ENCODE results near the gene FBXO44.

FBXO44 gene

DNA sequence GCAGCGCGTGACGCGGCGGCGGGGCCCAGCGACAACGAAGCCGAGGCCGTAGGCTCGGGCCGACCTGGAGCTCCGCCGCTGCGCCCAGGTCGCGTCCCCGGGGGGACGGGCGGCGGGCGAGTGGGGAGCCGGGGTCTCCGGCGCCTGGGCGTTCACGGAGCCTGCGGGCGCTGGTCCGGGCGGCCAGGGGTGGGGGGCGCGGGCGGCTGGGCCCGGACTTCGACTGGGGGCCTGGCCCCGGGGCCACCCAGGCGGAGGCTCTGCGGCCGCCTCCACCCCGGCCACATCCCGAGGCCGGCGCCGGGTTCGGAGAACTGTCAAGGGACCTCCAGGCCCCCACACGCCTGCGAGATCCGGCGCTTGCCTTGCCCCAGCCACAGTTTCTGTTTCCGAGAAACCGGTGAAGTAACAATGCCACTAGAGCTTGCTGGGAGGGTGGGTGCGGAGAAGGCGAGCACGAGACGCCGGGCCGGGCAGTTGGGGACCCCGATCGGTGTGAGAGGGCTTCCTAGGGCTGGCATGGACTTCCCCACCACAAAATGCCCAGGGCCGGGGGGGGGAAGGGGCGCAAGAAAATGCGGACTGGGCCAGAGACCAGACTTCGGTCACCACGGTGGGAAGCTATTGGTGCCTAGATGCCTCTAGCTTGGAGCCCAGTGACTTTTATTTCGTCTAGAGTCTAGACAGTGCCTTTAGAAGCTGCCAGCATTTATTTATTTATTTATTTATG, 9.8 kb downstream of the FBXO44 start:
- DNase-seq: no peak

DNA sequence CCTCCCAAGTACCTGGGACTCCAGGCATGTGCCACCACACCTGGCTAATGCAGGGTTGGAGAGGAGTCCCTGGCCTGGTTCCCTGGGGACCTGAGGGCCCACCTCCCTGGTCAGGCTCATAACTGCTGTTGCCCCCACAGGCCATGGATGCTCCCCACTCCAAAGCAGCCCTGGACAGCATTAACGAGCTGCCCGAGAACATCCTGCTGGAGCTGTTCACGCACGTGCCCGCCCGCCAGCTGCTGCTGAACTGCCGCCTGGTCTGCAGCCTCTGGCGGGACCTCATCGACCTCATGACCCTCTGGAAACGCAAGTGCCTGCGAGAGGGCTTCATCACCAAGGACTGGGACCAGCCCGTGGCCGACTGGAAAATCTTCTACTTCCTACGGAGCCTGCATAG, 13.8 kb downstream of the FBXO44 start:
- no peak for DNase-seq

DNA sequence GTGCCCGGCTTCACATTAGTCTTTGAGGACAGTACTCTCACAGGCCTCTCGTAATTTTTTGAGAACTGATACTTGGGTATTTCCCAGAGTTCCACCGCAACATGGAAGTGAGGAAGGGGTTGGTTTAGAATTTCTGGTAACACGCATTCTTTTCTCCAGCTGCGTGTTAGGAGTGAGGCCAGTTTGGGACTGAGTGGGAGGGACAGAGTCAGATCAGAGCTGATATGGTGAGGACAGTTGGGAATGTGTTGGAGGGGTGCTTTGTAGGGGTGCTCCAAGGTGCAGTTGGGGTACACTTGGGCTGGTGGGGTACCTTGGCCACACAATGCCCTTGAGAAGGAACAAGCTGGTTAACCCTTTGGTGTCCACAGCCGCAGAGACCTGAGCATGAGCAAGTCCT, 16.1 kb downstream of the FBXO44 start:
- DNase-seq: no peak

DNA sequence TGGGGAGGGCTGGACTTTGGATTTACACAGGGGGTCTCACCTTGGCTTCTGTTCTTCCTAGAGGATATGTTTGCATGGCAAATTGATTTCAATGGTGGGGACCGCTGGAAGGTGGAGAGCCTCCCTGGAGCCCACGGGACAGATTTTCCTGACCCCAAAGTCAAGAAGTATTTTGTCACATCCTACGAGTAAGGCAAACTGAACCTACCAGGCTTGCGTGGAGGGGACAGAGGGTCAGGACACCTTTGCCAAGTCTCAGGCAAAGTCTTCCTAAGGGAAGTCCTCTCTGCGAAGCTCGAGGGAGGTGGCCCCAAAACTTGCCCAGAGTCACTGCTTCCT, 16.5 kb downstream of the FBXO44 start:
- DNase-seq: no peak

DNA sequence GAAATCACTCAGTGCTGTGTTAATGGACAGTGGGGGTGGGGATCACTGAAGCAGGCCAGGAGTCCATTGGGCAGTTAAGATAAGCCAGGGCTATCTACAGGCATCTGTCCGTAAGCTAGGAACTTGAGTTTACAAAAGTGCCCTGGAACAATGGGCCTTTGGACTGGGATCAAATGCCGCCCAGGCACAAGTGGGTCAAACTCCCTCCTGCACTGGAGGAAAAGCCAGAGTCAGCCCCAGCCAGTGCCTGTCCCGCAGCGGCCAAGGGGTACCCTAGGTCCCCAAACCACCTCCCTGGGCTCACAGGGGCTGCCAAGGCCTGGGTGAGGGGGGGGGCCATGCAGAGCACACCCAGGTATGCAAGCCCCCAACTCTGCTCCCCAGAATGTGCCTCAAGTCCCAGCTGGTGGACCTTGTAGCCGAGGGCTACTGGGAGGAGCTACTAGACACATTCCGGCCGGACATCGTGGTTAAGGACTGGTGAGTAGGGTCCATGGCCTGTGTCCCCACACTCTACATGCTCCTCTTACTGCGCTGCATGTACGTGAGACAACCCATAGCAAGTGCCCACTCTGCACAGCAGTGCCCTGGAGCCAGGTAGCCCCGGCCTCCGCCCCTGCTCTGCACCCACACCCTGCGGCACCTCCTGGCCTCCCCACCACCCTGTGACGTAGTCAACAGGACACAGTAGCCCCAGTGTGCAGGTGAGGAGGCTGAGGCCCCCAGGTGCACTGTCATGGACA, 17.0 kb downstream of the FBXO44 start:
- DNase-seq: no peak

DNA sequence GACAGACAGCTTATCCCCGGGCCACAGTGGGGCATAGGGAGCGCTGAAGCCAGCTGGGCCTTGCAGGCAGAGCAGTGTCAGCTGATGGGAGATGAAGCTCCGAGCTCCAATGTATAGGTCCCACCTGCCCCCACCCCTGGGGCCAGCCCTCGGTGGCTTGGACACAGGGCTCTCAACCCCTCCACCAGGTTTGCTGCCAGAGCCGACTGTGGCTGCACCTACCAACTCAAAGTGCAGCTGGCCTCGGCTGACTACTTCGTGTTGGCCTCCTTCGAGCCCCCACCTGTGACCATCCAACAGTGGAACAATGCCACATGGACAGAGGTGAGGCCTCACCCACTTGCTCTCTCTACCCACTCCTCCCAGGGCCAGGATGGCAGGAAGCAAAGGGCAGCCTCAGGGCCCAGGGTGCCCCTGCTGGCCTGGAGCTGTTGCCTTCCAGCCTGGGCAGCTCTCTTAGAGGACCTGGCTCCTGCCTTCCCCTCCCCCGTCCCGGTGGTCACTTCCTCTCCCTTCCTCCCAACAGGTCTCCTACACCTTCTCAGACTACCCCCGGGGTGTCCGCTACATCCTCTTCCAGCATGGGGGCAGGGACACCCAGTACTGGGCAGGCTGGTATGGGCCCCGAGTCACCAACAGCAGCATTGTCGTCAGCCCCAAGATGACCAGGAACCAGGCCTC, 18.6 kb downstream of the FBXO44 start:
- DNase-seq: no peak

DNA sequence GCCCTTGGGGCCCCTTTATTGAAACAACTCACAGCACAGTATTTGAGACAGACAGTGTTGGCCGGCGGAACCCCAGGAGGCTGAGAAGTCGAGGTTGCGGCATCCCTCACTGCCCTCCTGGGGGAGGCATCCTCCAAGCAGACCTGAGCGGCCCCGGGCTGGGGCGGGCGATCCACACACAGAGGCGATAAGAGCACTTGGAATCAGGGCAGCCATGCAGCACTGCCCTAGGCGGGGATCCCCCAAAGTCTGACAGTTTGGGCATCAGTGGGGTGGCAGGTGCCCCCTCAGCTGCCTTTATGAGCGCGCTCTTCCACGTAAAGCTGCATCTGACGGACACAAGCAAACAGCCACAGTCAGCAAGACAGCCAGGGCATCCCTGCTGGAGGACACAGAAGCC, 19.8 kb downstream of the FBXO44 start:
- DNase-seq: no peak

DNA sequence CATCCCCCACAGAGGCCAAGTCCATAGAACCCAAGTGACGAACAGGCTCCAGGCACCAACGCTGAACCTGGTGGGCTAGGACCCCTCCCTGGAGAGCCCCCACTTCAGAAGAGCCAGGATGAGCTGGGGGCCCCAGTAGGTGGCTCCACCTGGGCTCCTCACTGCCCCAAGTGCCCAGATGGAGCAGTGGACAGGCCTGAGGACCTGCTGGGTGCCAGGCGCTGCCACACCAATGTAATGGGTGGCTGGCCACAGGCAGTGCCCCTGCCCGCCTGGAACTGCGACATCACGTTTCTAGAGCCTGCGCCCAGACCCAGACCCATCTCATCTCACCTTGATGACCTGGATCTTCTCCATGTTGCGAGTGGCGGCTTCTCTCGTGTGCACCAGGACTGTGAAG, 20.6 kb downstream of the FBXO44 start:
- no peak for DNase-seq

DNA sequence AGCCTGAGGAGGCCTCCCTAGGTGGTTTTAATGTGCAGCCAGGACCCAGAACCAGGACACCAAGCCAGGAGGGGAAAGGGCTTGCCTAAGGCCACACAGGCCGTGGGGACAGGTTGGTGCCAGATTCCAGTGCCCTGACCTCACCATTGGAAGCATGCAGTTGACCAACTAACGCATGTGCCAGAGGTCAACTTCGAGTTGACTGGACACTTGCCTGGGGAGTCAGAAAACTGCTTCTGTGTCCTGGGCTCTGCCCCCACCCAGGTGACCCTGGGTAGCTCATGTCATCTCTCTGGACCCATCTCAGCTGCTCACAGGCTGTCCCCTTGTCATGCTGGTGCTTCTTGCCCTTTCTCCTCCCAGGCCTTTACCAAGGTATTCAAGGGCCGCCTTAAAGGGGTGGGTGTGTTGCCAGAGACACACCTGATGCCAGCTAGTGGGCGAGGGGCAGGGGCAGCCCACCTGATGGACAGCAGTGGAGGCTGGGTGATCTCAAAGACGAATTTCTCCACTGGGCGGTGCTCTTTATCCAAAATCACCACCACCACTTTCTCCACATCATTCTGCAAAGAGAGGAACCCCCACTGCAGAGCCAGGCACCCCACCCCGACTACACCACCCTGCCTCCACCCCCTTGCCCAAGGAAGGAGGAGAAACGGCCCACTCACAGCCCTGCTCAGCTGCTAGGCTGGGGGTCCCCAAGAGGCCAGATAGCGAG, 21.9 kb downstream of the FBXO44 start:
- DNase-seq: no peak

DNA sequence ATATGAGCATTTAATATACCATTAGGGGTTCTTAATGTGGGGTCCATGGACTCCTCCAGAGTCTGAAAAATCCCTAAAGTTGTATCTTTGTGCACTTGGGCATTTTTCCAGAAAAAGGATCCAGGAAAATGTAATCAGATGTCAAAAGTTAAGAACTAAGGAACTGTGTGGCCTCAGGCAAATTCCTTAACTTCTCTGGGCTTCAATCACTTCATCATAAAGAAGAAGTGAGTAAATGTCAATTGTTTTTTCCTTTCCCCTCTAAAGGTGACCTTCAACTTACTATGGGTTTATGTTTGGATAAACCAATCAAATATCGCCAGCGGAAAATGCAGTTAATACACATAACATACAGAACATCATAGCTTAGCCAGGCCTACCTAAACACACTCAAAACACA, 23.8 kb downstream of the FBXO44 start:
- no peak for DNase-seq

DNA sequence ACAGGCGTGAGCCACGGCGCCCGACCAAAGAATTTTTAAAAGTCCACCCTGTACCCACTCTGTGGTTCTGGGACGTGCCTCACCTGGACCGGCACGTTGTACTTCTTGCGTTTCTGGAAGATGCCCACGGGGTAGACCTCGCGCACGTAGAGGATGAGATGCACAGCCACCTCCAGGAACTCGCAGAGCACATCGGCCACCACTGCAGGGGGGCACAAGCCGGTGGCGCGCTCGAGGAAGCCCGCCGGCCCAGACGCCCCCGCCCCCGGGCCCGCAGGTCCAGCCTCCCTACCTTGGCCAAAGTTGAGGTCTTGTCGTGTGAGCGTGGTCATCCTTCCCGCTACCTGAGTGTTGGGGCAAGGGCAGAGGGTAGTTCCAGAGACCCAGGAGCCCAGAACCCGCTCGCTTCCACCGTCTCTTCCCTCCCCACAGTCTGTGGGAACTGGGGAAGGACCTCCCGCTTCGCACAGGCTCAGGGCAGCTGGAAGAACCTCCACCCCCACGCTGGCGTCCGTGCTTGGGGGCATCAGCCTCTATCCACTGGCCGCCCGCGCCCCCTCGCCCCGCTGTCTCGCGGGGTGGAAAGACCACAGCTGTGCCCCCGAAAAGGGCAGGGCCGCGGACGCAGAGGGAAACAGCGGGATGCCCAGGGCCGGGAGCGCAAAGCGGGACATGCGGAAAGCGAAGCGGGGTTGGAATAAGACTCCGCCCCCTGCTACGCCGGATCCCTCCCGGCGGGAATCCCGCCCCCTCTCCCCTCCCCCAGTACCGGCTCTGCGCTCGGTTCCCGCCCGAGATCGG, 25.8 kb downstream of the FBXO44 start:
- peak in 1 of 2 experiments; percentile 46 for DNase-seq

DNA sequence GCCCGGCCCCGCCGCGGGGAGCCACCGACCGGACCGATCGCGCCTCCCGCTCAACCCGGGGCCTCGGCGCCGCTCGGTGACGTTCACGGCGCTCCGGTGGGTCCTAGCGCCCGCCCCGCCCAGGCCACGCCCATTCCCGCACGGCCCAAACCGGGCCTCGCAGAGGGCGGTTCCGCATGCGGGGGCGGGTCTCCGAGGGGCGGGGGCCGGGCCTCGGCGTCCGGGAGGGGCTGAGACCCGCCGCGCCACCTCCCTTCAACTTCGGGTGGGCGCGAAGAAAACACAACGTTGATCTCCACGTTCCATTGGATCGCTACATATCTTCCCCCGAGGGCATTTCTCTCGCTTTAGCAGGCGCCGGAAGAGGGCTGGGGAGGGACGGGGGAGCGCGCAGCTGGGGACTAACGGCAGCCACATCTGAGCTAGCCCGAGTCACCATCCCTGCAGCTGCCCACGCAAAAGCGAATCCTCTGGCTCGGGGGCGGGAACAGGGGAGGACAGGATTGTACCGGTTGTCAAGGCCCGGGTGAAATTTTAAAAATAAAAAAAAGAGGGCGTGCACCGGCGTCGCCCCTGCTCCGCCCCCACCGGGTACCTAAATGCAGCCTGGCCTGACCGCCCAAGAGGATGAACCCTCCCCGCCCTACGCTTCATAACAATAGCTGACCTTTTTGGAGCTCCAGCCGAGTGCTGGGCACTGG, 26.5 kb downstream of the FBXO44 start, which contains the start of gene MAD2L2:
Gene MAD2L2, minus strand, starts transcription at position 78 of the 701 bp plus-strand sequence. CDS start 547 bp downstream, outside the sequence.
- DNase-seq: peak; percentile 52 to 71

DNA sequence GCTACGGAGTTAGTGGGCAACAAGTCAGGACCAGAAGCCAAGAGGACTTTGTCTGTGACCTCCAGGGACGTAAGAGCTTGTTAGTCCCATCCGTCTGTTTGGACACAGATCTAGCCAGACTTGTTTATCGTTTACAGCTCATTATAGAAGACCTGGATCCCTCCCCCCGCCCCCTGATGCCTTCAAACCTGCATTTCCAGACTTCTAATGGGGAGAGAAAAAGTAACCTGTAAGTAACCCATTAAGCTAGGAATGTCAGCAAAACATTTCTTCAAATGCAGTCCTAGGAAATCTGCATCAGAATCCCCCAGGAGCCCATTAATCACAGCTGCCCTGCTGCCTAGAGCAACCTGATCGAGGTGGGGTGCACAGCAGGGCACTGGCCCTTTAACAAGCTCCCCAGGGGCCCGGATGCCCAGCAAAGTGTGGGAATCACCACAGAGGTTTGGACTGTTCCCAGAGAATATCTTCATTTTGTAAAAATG, 27.7 kb downstream of the FBXO44 start:
- no peak for DNase-seq

DNA sequence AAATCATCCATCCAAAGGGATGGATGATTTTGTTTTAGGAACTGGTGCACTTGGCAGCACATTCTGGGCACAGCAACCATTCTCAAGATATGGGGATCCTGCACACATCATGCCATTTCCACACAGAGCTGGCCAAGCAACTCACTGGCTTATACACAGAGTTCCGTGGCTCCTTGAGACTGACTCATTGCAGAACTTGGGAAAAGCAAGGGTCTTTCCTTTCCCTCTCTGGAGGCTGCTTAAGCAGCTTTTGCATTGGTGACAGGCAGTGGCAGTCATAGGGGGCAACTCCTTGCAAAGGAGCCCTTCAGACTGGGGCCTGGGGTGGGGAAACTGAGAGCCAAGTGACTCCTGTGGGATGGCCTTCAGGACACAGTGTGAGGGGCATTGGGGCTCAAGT, 28.1 kb downstream of the FBXO44 start:
- DNase-seq: no peak

DNA sequence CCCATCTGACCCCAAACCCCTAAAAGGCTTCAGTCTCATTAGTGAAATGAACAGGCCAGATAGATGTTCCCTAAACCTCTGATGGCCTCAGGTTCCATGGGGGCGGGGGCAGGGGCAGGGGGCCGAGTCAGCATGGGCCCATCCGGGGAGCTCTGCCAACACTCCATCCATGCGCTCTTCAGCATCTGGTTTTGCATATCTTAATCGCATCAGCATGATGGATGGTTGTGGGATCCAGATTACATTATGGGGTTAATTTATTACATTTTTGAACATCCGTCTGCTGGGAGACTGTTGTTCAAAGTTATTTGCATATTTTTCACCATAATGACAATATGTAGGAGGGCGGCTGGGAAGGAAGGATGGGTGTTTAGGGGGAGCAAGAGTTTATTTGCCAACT, 29.4 kb downstream of the FBXO44 start:
- DNase-seq: peak; percentile 14 to 44

DNA sequence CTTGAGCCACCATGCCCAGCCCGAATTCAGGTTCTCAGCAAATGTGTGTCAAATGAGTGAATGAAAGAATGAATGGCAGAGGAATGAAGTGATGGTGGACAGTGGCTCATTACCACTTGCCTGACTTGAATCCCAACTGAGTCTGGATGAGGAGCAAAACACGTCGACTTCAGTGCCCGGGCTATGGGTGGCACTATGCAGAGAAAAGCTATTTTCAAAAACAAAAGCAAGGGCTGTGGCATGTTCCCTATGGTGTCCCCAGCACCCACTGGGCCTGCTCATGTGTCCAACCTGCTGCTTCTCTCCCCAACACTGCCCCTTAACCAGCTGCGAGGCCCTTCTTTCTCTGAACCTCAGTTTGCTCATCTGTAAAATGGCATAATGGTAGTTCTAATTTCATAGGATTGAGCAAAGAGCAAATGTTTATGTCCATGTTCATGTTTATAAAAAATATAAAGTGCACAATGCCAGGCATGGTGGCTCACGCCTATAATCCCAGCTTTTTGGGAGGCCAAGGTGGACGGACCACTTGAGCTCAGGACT, 30.6 kb downstream of the FBXO44 start:
- DNase-seq: no peak

DNA sequence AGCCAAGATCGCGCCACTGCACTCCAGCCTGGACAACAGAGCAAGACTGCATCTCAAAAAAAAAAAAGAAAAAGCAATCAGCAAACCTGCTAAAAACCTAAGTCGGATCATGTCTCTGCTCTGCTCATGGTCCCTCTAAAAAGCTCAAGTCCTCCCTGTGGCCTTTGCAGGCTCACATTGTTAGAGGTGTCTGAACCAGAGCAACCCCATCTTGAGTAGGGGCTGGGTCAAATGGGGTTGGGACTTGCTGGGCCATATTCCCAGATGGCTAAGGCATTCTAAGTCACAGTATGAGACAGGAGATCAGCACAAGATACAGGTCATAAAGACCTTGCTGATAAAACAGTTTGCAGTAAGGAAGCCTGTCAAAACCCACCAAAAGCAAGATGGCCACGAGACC, 33.8 kb downstream of the FBXO44 start:
- no peak for DNase-seq

DNA sequence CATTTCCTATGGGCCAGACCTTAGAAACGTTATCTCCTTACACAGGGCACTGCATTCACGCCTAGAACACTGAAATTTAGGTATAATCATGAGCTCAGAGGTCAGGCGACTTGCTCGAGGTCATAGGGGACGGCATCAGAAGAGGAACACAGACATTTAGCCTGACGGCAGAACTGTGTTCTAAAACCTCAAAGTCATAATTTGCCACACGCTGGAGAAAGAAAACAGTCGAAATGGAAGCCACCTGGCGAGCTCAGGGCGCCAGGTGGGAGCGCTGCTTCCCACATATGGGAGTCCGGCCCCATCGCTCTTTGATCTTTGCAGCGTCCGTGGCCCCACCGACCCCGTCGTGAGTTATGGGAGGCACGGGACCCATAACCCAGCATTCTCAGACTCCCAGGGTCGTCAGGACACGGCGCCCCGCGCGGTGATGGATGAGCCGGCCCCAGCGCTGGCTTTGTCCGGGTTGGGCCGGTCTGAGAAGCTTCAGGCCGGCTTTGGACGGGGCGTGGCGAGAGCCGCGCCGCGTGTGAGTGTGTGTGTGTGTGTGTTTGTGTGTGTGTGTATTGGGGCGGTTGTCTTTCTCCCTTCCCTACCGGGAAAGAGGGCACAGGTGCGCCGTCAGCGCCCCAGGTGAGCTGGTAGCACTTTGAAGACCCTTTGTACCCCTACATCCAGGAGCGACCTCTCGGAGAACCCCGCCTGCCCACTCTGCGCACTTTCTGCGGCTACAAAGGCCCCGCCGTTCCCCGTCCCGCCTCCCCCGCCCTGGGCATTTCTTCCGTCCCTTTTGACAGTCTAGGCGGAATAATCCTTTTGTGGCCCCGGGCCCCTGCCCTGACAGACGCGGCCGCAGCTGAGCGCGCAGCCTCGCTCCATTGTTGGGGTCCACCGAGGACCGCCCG, 36.0 kb downstream of the FBXO44 start:
- DNase-seq: peak in 1 of 2 experiments; percentile 26

DNA sequence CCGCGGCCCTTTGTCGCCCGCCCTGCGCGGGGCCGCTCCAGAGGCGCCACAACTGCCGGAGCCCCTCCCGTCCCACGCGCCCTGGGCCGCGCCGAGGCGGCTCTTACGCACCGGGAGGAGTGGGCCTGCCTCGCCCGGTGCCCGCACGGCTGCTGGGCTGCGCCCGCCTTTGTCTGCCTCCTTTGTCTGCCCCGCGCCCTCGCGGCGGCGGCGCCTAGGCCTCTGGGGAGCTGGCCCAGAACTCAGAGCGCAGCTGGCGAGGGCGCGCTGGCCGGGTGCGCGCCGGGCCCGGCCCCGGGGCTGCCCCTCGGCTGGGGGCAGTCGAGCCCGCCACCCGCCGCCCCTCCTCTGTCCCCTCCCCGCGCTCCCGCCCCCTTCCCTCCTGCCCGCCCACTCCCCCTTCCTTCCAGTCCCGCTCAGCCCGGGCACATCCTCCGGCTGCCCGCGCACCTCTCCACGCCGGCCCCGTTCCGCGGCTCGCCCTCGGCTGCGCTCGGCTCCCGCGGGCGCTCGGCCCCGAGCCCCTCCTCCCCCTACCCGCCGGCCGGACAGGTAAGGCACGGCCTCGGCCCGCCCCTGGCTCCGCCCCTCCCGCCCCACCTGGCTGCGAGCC, 36.7 kb downstream of the FBXO44 start, which contains the start of gene DRAXIN:
Gene DRAXIN, plus strand, starts transcription at position 409 of the 613 bp plus-strand sequence. CDS start 14,549 bp downstream, outside the sequence.
- DNase-seq: peak in 1 of 2 experiments; percentile 23

Data from NCI-H524 (cell line).